ENCODE data around the gene SYNGR3.
"Not testable (repeated sequence)": the region's sequence is repeated elsewhere in the genome, so short reads cannot be mapped to it uniquely, and the experiment has no call there.

SYNGR3 gene, protein sequence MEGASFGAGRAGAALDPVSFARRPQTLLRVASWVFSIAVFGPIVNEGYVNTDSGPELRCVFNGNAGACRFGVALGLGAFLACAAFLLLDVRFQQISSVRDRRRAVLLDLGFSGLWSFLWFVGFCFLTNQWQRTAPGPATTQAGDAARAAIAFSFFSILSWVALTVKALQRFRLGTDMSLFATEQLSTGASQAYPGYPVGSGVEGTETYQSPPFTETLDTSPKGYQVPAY

GRCh38 chr16:1989209-1990100 is at the start of gene SYNGR3:
SYNGR3 (plus strand) TSS chr16:1989970; CDS start chr16:1990103, 133 bp downstream.
- DNase-seq (ENCODE audit: low spot score) = no peak

GRCh38 chr16:1940273-1941161 is 49.3 kb upstream of the SYNGR3 start:
- no peak for DNase-seq (ENCODE audit: low spot score)

DNA sequence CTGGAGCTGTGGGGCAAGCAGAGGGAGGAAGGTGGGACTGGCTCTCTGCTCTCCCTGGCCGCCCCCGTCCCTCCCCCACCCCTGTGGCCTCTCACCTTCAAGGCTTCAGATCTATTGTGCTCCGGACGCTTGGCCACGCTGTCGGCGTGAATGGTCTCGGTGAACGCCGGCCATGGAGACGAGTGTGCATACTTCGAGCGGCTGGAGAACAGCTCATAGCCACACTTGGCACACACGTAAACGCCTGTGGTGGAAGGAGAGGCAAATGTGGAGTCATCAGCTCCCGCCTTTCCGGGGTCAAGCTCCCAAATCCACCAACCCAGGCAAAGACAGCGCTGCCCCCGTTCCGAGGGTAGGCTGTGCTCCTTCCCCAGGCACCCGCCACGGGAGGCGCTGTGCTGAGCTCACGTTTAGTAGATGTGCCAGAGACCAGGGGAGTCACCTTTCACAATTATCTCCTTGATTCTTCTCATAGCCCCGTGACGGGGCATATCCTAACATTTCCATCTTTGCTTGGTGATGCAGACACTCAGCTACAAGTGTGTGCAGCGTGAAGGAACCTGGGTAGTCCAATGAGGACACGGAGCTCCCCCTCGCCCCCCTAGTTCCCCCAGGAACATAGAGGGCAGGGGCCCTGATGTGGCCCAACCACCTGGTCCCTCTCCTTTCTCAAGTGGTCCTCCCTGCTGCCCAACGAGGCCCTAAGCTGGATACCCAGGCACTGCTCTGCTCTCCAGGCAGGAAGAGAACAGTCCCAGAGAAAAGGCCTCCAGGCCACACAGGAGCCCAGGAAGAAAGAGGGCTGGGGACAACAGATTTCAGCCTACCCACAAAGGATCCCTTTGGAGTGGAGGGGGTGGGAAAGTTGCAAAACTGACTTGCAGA is 48.4 kb upstream of the SYNGR3 start:
- DNase-seq (ENCODE audit: low spot score) = no peak

GRCh38 chr16:1942047-1942809 is 47.5 kb upstream of the SYNGR3 start:
- DNase-seq (ENCODE audit: low spot score) = no peak

GRCh38 chr16:1942810-1943726 is 46.7 kb upstream of the SYNGR3 start, which contains the start of gene MSRB1:
MSRB1 (minus strand) TSS chr16:1943199; CDS start chr16:1943156, 43 bp downstream.
- DNase-seq (ENCODE audit: low spot score) = peak; percentile 97

DNA sequence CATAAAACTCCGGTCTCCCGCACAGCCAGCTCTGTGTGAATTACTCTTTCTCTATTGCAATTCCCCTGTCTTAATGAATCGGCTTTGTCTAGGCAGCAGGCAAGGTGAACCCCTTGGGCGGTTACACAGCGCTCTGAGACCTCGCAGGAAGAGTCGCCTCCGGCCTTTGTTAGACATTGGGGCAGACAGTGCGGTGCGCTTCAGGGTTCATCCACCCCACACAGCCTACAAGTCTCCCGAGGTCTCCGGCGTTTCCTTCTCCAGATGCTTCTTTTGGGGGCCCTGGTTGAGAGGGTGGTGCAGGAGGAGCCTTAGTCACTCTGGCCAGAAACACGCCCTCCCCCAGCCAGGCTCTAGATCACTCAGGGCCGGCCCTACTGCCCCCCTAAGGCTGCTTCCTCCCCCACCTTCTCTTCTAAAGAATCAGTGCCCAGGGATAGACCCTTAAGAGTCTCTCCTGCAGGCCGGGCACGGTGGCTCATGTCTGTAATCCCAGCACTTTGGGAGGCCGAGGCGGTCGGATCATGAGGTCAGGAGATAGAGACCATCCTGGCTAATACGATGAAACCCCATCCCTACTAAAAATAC is 45.1 kb upstream of the SYNGR3 start:
- no peak for DNase-seq (ENCODE audit: low spot score)

- no peak for DNase-seq (ENCODE audit: low spot score)
Observed at GRCh38 chr16:1945559-1946391, 44.0 kb upstream of the SYNGR3 start.

DNA sequence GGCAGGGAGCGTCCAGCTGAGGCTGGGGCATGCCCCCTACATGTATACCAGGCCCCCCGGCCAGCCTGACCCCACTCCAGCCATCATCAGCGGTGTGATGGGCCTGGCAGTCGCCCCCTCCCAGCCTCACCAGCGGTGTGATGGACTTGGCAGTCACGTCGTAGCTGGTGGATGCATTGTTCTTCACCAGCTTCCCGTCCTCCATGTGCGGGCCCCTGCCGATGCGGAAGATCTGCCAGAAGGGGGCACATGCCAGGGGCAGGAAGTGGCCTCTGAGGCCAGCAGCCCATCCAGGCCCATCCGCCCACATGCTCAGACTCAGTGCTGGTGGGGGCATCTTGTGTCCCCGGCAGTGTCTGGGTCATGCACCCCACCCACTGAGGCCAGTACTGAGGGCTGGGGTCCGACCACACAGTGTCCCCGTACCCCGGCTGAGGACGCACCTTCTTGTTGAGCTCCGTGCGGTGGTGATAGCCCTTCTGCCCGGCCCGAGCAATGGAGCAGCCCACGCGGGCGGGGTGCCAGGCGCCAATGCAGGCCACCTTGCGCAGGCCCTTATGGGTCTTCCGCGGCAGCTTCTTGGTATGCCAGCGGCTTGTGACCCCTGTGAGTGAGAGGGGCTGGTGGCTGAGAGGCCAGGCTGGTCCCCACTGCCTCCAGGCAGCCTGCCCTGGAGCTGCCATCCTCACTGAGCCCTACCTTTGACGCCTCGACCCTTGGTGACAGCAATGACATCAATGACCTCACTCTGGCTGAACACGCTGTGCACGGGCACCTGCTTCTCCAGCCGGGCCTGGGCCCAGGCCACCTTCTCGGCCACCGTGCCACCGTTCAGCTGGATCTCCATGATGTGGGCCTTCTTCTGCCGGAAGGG is 43.0 kb upstream of the SYNGR3 start:
- DNase-seq (ENCODE audit: low spot score) = no peak

DNA sequence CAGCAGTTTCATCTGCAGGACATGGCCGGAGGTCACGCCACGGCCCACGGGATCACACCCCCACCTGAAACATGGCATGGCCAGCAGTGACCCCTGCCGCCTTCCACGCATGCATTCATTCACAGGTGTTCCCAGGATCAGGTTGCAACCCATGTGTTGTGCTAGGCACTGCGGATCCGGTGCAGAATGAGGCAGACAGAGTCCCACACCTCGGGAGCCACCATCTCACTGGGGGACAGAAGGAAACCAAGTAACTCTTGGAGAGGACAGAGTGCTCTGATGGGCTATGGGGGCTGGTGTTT is 42.5 kb upstream of the SYNGR3 start:
- no peak for DNase-seq (ENCODE audit: low spot score)

DNA sequence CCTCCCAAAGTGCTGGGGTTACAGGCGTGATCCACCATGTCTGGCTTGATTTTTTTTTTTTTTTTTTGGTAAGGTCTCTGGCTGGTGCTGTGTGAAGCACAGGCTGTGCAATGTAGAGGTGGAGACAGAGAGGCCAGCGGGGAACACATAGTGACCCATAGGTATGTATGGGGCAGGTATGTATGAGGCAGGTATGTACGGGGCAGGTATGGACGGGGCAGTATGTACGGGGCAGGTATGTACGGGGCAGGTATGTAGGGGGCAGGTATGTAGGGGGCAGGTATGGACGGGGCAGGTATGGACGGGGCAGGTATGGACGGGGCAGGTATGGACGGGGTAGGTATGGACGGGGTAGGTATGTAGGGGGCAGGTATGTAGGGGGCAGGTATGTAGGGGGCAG is 40.3 kb upstream of the SYNGR3 start:
- DNase-seq (ENCODE audit: low spot score) = no peak

- no peak for DNase-seq (ENCODE audit: low spot score)
Observed at GRCh38 chr16:1950047-1950446, 39.7 kb upstream of the SYNGR3 start.

DNA sequence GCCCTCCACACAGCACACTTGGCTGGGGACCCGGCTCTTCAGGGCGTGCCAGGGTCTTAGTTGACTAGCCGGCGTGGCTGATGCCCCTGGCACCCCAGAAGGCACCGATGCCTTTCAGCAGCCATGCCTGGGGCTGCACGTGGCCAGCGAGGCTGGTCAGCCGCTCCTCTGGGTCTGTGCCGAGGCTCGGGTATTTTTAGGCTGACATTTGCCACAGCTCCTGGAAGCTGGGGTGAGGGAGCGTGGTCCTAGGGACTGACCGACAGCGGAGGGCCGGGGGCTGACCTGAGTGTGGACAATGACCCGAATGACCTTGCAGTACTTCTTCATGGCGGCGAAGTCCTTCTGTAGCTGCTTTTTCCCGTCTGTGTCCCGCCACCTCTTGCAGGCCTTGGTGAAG is 39.2 kb upstream of the SYNGR3 start:
- DNase-seq (ENCODE audit: low spot score) = no peak

GRCh38 chr16:1953734-1954133 is 36.0 kb upstream of the SYNGR3 start:
- DNase-seq (ENCODE audit: low spot score) = no peak

DNA sequence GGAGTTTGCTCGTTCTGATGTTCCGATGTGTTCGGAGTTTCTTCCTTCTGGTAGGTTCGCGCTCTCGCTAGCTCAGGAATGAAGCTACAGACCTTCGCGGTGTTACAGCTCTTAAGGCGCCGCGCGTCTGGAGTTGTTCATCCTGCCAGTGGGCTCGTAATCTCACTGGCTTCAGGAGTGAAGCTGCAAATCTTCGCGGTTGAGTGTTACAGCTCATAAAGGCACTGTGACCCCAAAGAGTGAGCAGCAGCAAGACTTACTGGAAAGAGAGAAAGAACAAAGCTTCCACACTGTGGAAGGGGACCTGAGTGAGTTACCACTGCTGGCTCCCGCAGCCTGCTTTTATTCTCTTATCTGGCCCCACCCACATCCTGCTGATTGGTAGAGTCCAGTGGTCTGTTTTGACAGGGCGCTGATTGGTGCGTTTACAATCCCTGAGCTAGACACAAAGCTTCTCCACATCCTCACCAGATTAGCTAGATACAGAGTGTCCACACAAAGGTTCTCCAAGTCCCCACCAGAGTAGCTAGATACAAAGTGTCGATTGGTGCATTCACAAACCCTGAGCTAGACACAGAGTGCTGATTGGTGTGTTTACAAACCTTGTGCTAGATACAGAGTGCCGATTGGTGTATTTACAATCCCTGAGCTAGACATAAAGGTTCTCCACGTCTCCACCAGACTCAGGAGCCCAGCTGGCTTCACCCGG is 32.2 kb upstream of the SYNGR3 start:
- DNase-seq (ENCODE audit: low spot score) = not testable (repeated sequence)

- DNase-seq (ENCODE audit: low spot score) = not testable (repeated sequence)
Observed at GRCh38 chr16:1958143-1958491, 31.7 kb upstream of the SYNGR3 start.

DNA sequence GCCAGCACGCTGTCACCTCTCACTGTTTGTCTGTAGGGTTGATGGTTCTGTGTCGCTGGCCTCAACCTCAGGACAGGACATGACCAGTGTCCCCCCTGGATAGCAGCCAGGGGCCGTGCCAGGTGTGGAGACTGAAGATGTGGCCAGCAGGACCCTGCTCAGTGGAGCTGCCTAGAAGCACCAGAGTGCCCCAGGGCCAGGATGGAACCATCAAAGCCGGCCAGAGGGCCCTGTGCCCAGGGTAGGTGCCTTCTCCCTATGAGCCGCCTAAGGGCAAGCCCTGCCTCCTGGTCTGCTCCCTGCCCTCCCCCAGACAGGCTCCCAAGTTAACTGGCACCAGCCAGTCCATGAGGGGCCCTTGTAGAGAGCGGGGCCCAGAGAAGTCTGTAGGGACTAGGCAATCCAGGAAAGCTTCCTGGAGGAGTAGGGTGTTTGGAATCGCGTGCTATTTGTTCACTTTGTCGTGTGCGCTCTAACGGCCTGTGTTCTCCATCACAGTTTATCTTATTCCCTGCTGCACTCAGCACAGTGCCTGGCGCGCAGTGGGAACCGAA is 31.0 kb upstream of the SYNGR3 start:
- DNase-seq (ENCODE audit: low spot score) = no peak
